IMR-90 (cell line): ENCODE results near the gene SRSF7. TPM values are rescaled to one million over a fixed set of nuclear protein-coding genes. Genes with fewer than 3 reads are reported as not detected.

Experiments used
- ATAC-seq: fragments of 200-7000 bp; cut with Tn5 transposase; 2 replicates; pipeline ENCODE4 v1.9.1; 2020; ENCODE audit warnings: low read depth, mild to moderate bottlenecking, moderate library complexity
- BruUV-seq: library from RNA; stranded (reverse); fragments of 400-500 nt; replicated peaks from 2 replicates; lab custom pipeline; 2021; lab: Mats Ljungman, UMichigan
- CTCF ChIA-PET: fragments of 300-600 bp; formaldehyde crosslinking; extraction: SDS; loops from one replicate; lab custom pipeline; 2021; ENCODE audit warnings: antibody characterized with exemption; lab: Yijun Ruan, JAX
- POLR2A ChIA-PET: fragments of 300-600 bp; sonication (Branson Sonifier 250); formaldehyde crosslinking; loops from one replicate; lab custom pipeline; 2022; ENCODE audit warnings: antibody characterized with exemption; ENCODE audit not compliant: unreplicated experiment; lab: Charles Lee
- DNase-seq: peaks from one replicate; pipeline ENCODE4 v3.0.0; 2013
- H2AFZ ChIP-seq: replicated peaks from 2 replicates; pipeline ENCODE3; 2013; ENCODE audit warnings: low read length, mild to moderate bottlenecking; ENCODE audit not compliant: poor library complexity
- H2AK5ac ChIP-seq: 2 replicates; pipeline ENCODE4 v1.6.1; 2013; ENCODE audit warnings: low read depth, low read length, inconsistent platforms
- H2AK9ac ChIP-seq: replicated peaks from 2 replicates; pipeline ENCODE3; 2013; ENCODE audit warnings: mild to moderate bottlenecking, low read depth, low read length, moderate library complexity; ENCODE audit not compliant: poor library complexity
- H2BK120ac ChIP-seq: 2 replicates; pipeline ENCODE4 v1.6.1; 2013; ENCODE audit warnings: low read depth, low read length, inconsistent platforms
- H2BK15ac ChIP-seq: 3 replicates; pipeline ENCODE4 v1.6.1; 2013; ENCODE audit warnings: low read depth, low read length, inconsistent platforms
- H2BK20ac ChIP-seq: 2 replicates; pipeline ENCODE4 v1.6.1; 2013; ENCODE audit warnings: low read depth, mild to moderate bottlenecking, inconsistent platforms, low read length, moderate library complexity
- H2BK5ac ChIP-seq: 2 replicates; pipeline ENCODE4 v1.6.1; 2013; ENCODE audit warnings: mild to moderate bottlenecking, low read depth, low read length, inconsistent platforms; ENCODE audit not compliant: poor library complexity, severe bottlenecking
- H3K14ac ChIP-seq: replicated peaks from 2 replicates; pipeline ENCODE4 v1.6.1; 2013; ENCODE audit warnings: low read depth, low read length, inconsistent platforms
- H3K18ac ChIP-seq: 2 replicates; pipeline ENCODE4 v1.6.1; 2013; ENCODE audit warnings: low read depth, low read length, control low read depth
- H3K23ac ChIP-seq: 2 replicates; pipeline ENCODE4 v1.6.1; 2013; ENCODE audit warnings: low read depth, low read length, inconsistent platforms
- H3K27ac ChIP-seq: 2 replicates; pipeline ENCODE4 v1.5.1; 2013; ENCODE audit warnings: mild to moderate bottlenecking, control low read depth, low read length; ENCODE audit not compliant: insufficient read depth
- H3K27me3 ChIP-seq: 2 replicates; pipeline ENCODE4 v1.6.1; 2013; ENCODE audit warnings: low read length; ENCODE audit not compliant: control insufficient read depth, insufficient read depth
- H3K36me3 ChIP-seq: 2 replicates; pipeline ENCODE4 v1.6.1; 2013; ENCODE audit warnings: low read length, mixed read lengths; ENCODE audit not compliant: control insufficient read depth, insufficient read depth
- H3K4ac ChIP-seq: 2 replicates; pipeline ENCODE4 v1.6.1; 2013; ENCODE audit warnings: low read depth, low read length, inconsistent platforms
- H3K4me1 ChIP-seq: 2 replicates; pipeline ENCODE4 v1.6.1; 2013; ENCODE audit warnings: low read length, mixed read lengths; ENCODE audit not compliant: control insufficient read depth, insufficient read depth
- H3K4me2 ChIP-seq: 2 replicates; pipeline ENCODE4 v1.6.1; 2013; ENCODE audit warnings: low read depth, mild to moderate bottlenecking, control low read depth, low read length, moderate library complexity
- H3K4me3 ChIP-seq: 2 replicates; pipeline ENCODE4 v1.5.1; 2013; ENCODE audit warnings: low read depth, mild to moderate bottlenecking, control low read depth, low read length, moderate library complexity; ENCODE audit not compliant: insufficient read depth
- H3K56ac ChIP-seq: 2 replicates; pipeline ENCODE4 v1.6.1; 2013; ENCODE audit warnings: low read length, inconsistent platforms; ENCODE audit not compliant: insufficient read depth; ENCODE audit errors: extremely low read depth
- H3K79me1 ChIP-seq, 2 experiments: 2 replicates each; pipeline ENCODE4 v1.6.1; 2013; ENCODE audit warnings: low read length in 2 of 2, inconsistent platforms in 1 of 2, low read depth in 1 of 2
- H3K9ac ChIP-seq: 2 replicates; pipeline ENCODE4 v1.6.1; 2013; ENCODE audit warnings: low read depth, low read length, control low read depth
- H3K9me1 ChIP-seq: 2 replicates; pipeline ENCODE4 v1.6.1; 2013; ENCODE audit warnings: low read length, inconsistent platforms; ENCODE audit not compliant: insufficient read depth
- H3K9me3 ChIP-seq: 2 replicates; pipeline ENCODE4 v1.6.1; 2013; ENCODE audit warnings: low read length; ENCODE audit not compliant: control insufficient read depth, insufficient read depth
- H4K20me1 ChIP-seq: 2 replicates; pipeline ENCODE4 v1.6.1; 2013; ENCODE audit warnings: low read length, inconsistent platforms; ENCODE audit not compliant: insufficient read depth
- H4K5ac ChIP-seq: 2 replicates; pipeline ENCODE4 v1.6.1; 2013; ENCODE audit warnings: mild to moderate bottlenecking, low read depth, low read length, control low read depth
- H4K8ac ChIP-seq, 2 experiments: 2 replicates each; pipeline ENCODE4 v1.6.1; 2013; ENCODE audit warnings: low read depth in 2 of 2, low read length in 2 of 2, control low read depth in 1 of 2, inconsistent platforms in 1 of 2
- H4K91ac ChIP-seq: 2 replicates; pipeline ENCODE4 v1.6.1; 2013; ENCODE audit warnings: low read depth, low read length, inconsistent platforms; ENCODE audit not compliant: insufficient read depth
- POLR2A ChIP-seq: IDR thresholded peaks from 2 replicates; pipeline ENCODE4 v1.6.1; 2012; ENCODE audit warnings: mild to moderate bottlenecking, low read depth, low read length
- RAD21 ChIP-seq: IDR thresholded peaks from 2 replicates; pipeline ENCODE4 v1.6.1; 2012; ENCODE audit warnings: low read length, improper control_type of control experiment
- RFX5 ChIP-seq: IDR thresholded peaks from 2 replicates; pipeline ENCODE4 v1.8.0; 2012; ENCODE audit warnings: low read depth, mild to moderate bottlenecking, low read length, moderate library complexity
- WGBS, 2 experiments: methylation state at CpG; one replicate each; pipeline versions ENCODE4 v1.1.5 to v1.1.7; 2013; ENCODE audit warnings: missing lambda C conversion rate in 2 of 2; ENCODE audit not compliant: insufficient read length in 1 of 2; ENCODE audit errors: extremely low coverage in 2 of 2; 5-methylcytosine and 5-hydroxymethylcytosine counted together
- dilution Hi-C: fragments of 300-500 bp; cut with HindIII; formaldehyde crosslinking; loops from one replicate; pipeline ENCODE4 v1.14.3; 2018; ENCODE audit warnings: low sequenced_read_pairs; ENCODE audit not compliant: unreplicated experiment
- in situ Hi-C: fragments of 300-500 bp; cut with MboI; formaldehyde crosslinking; loops from 3 replicates; pipeline ENCODE4 v1.14.3; 2019; ENCODE audit warnings: low sequenced_read_pairs, inconsistent platforms, mixed read lengths
- intact Hi-C: fragments of 100-400 bp; cut with micrococcal nuclease; formaldehyde crosslinking; loops from 2 replicates; pipeline ENCODE4 v1.10.0; 2022
- polyA plus RNA-seq, 3 experiments: library from polyadenylated mRNA; depleted of rRNA; stranded (reverse); fragments of >200 nt; gene quantifications; 2 replicates each; pipeline ENCODE4 v1.2.3, GENCODE V29; 2012; ENCODE audit warnings: low replicate concordance in 1 of 3
- total RNA-seq: library from RNA; depleted of rRNA; stranded (reverse); fragments of >200 nt; gene quantifications from 2 replicates; pipeline ENCODE4 v1.2.3, GENCODE V29; 2012
- TF ChIP-seq, protein P1 (sequence below): fragments of 150-350 bp; IDR thresholded peaks from 2 replicates; pipeline ENCODE4 v1.6.1; 2017; ENCODE audit warnings: mild to moderate bottlenecking, antibody characterized with exemption, low read length, low read depth
- TF ChIP-seq, protein P2 (sequence below): fragments of 150-350 bp; IDR thresholded peaks from 2 replicates; pipeline ENCODE4 v1.6.1; 2016; ENCODE audit warnings: low read depth, mild to moderate bottlenecking, low read length, moderate library complexity, borderline replicate concordance
- TF ChIP-seq, protein P3 (sequence below): conservative IDR thresholded peaks from 2 replicates; pipeline ENCODE4 v1.5.1; 2012; ENCODE audit warnings: mild to moderate bottlenecking, low read depth, low read length, improper control_type of control experiment

The SRSF7 gene
- total and polyA plus RNA-seq, 2 of the 4 experiments (the other 2 are of a cell fraction), result 148 to 191 TPM

- dilution Hi-C loops, result no loop called here
Observed at GRCh38 chr2:38700113-38700785, 50.9 kb downstream of the SRSF7 start.

More at GRCh38 chr2:38700113-38700785, 50.9 kb downstream of the SRSF7 start:
- peaks cover 5 to 20% of the 10 kb centered on the region in 2 experiments for H3K79me1 ChIP-seq
- in situ Hi-C loops, result no loop called here
- no TSS peak for BruUV-seq
- no peaks in the 10 kb centered on the region for H3K9me3 ChIP-seq
- ATAC-seq (no peak), DNase-seq (no peak)
- H2BK15ac ChIP-seq, result no peak overlapping the region; the same call in 2 of the 3 replicates
- no peak overlapping the region for H2AFZ ChIP-seq
- no peak overlapping the region for H2BK5ac ChIP-seq
- no peak overlapping the region for H3K4me2 ChIP-seq
- H3K4ac ChIP-seq, result peak overlapping the region; percentile 44; the same call in 1 of the 2 replicates
- H3K27me3 ChIP-seq, result no peaks in the 10 kb centered on the region
- H2AK5ac ChIP-seq, result peak overlapping the region; percentile 83; the same call in 1 of the 2 replicates
- no peaks in the 10 kb centered on the region for H3K36me3 ChIP-seq
- H4K5ac ChIP-seq, result no peak overlapping the region
- no peak overlapping the region for H2AK9ac ChIP-seq
- no peak overlapping the region for H2BK20ac ChIP-seq
- peaks cover 19% of the 10 kb centered on the region for H3K4me1 ChIP-seq
- no peak overlapping the region; the same call in 1 of the 2 replicates for H3K18ac ChIP-seq
- ChIA-PET POLR2A (no interaction called here), CTCF (no interaction called here)
- no peak overlapping the region for H3K56ac ChIP-seq
- no peak overlapping the region for H3K23ac ChIP-seq
- H4K8ac ChIP-seq, result no peak overlapping the region
- no peak overlapping the region; the same call in 1 of the 2 replicates for H4K91ac ChIP-seq
- intact Hi-C loops, result no loop called here
- no peak for TF ChIP-seq RFX5
- no peak for TF ChIP-seq POLR2A
- TF ChIP-seq, protein P1, sequence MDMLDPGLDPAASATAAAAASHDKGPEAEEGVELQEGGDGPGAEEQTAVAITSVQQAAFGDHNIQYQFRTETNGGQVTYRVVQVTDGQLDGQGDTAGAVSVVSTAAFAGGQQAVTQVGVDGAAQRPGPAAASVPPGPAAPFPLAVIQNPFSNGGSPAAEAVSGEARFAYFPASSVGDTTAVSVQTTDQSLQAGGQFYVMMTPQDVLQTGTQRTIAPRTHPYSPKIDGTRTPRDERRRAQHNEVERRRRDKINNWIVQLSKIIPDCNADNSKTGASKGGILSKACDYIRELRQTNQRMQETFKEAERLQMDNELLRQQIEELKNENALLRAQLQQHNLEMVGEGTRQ, result no peak
- TF ChIP-seq, protein P2, sequence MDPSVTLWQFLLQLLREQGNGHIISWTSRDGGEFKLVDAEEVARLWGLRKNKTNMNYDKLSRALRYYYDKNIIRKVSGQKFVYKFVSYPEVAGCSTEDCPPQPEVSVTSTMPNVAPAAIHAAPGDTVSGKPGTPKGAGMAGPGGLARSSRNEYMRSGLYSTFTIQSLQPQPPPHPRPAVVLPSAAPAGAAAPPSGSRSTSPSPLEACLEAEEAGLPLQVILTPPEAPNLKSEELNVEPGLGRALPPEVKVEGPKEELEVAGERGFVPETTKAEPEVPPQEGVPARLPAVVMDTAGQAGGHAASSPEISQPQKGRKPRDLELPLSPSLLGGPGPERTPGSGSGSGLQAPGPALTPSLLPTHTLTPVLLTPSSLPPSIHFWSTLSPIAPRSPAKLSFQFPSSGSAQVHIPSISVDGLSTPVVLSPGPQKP, result no peak
- no peak for TF ChIP-seq RAD21
- TF ChIP-seq, protein P3, sequence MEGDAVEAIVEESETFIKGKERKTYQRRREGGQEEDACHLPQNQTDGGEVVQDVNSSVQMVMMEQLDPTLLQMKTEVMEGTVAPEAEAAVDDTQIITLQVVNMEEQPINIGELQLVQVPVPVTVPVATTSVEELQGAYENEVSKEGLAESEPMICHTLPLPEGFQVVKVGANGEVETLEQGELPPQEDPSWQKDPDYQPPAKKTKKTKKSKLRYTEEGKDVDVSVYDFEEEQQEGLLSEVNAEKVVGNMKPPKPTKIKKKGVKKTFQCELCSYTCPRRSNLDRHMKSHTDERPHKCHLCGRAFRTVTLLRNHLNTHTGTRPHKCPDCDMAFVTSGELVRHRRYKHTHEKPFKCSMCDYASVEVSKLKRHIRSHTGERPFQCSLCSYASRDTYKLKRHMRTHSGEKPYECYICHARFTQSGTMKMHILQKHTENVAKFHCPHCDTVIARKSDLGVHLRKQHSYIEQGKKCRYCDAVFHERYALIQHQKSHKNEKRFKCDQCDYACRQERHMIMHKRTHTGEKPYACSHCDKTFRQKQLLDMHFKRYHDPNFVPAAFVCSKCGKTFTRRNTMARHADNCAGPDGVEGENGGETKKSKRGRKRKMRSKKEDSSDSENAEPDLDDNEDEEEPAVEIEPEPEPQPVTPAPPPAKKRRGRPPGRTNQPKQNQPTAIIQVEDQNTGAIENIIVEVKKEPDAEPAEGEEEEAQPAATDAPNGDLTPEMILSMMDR, result no peak
- no peak overlapping the region for H3K27ac ChIP-seq
- H4K20me1 ChIP-seq, result no peaks in the 10 kb centered on the region
- no CpG with 5 or more reads among the region's 9 CpGs for WGBS, 2 experiments
- peaks cover 10% of the 10 kb centered on the region for H3K9me1 ChIP-seq
- H3K4me3 ChIP-seq, result no peak overlapping the region
- H2BK120ac ChIP-seq, result 0 out of 2 replicates have a peak overlapping the region, but pooled peaks have one; percentile 43
- H3K14ac ChIP-seq, result no peak overlapping the region
- no peak overlapping the region for H3K9ac ChIP-seq
